Liver (tissue), 9 donors: ENCODE measurements around the gene CENPF. TPM values are rescaled to one million over a fixed set of nuclear protein-coding genes. Genes with fewer than 3 reads are reported as not detected.

Experiments used
- DNase-seq: peaks from one replicate; pipeline ENCODE4 v3.0.0-alpha.2; 2017; ENCODE audit warnings: low spot score
- H3K27ac ChIP-seq, 2 donors: one replicate each; pipeline ENCODE4 v1.7.0; 2013; ENCODE audit warnings: inconsistent platforms in 2 of 2, low read length in 2 of 2, control low read depth in 1 of 2, low read depth in 1 of 2, mild to moderate bottlenecking in 1 of 2
- H3K27me3 ChIP-seq, 4 donors: one replicate each; pipeline versions ENCODE4 v1.6.1 to v1.7.0; 2013; ENCODE audit warnings: low read length in 3 of 4, inconsistent platforms in 1 of 4, mild to moderate bottlenecking in 1 of 4, moderate library complexity in 1 of 4; ENCODE audit not compliant: control insufficient read depth in 4 of 4, insufficient read depth in 4 of 4
- H3K36me3 ChIP-seq, 4 donors: one replicate each; pipeline versions ENCODE4 v1.6.1 to v1.7.0; 2013; ENCODE audit warnings: low read length in 3 of 4, mild to moderate bottlenecking in 3 of 4, low read depth in 1 of 4, moderate library complexity in 1 of 4; ENCODE audit not compliant: control insufficient read depth in 4 of 4, insufficient read depth in 3 of 4
- H3K4me1 ChIP-seq, 4 donors: one replicate each; pipeline versions ENCODE4 v1.6.1 to v1.7.0; 2013; ENCODE audit warnings: low read length in 3 of 4, mild to moderate bottlenecking in 3 of 4, moderate library complexity in 1 of 4; ENCODE audit not compliant: control insufficient read depth in 4 of 4, insufficient read depth in 4 of 4
- H3K4me3 ChIP-seq, 3 donors: one replicate each; pipeline versions ENCODE4 v1.6.1 to v1.7.0; 2013; ENCODE audit warnings: low read length in 3 of 3, control low read depth in 1 of 3, low read depth in 1 of 3, mild to moderate bottlenecking in 1 of 3
- H3K9ac ChIP-seq, 2 donors: one replicate each; pipeline ENCODE4 v1.7.0; 2013; ENCODE audit warnings: low read length in 2 of 2, mild to moderate bottlenecking in 2 of 2, moderate library complexity in 2 of 2, control low read depth in 1 of 2, low read depth in 1 of 2
- H3K9me3 ChIP-seq, 4 donors: one replicate each; pipeline versions ENCODE4 v1.6.1 to v1.7.0; 2013; ENCODE audit warnings: low read length in 3 of 4; ENCODE audit not compliant: control insufficient read depth in 4 of 4
- CTCF ChIP-seq: fragments of 150-350 bp; IDR thresholded peaks from 2 replicates; pipeline ENCODE4 v1.5.1; 2017; ENCODE audit warnings: improper control_type of control experiment, low read depth, low read length; ENCODE audit not compliant: missing input control
- EGR1 ChIP-seq, 2 donors: IDR thresholded peaks; 2 replicates each; pipeline ENCODE4 v1.6.1; 2016 to 2018; ENCODE audit warnings: antibody characterized with exemption in 2 of 2, low read depth in 2 of 2
- FOXA1 ChIP-seq: IDR thresholded peaks from 2 replicates; pipeline ENCODE4 v1.6.1; 2016; ENCODE audit warnings: antibody characterized with exemption
- FOXA2 ChIP-seq: IDR thresholded peaks from 2 replicates; pipeline ENCODE4 v1.6.1; 2016; ENCODE audit warnings: antibody characterized with exemption
- HNF4A ChIP-seq, 2 donors: conservative IDR thresholded peaks; 2 replicates each; pipeline ENCODE4 v1.6.1; 2016; ENCODE audit warnings: antibody characterized with exemption in 2 of 2, mild to moderate bottlenecking in 2 of 2
- HNF4G ChIP-seq: IDR thresholded peaks from 2 replicates; pipeline ENCODE4 v1.6.1; 2016; ENCODE audit warnings: antibody characterized with exemption
- JUND ChIP-seq, 2 donors: IDR thresholded peaks; 2 replicates each; pipeline ENCODE4 v1.6.1; 2016; ENCODE audit warnings: antibody characterized with exemption in 2 of 2
- NR2F2 ChIP-seq: IDR thresholded peaks from 2 replicates; pipeline ENCODE4 v1.6.1; 2016; ENCODE audit warnings: antibody characterized with exemption
- RXRA ChIP-seq, 2 donors: IDR thresholded peaks; 2 replicates each; pipeline ENCODE4 v1.6.1; 2017 to 2018; ENCODE audit warnings: antibody characterized with exemption in 2 of 2, mild to moderate bottlenecking in 1 of 2
- SP1 ChIP-seq: IDR thresholded peaks from 2 replicates; pipeline ENCODE4 v1.6.1; 2018; ENCODE audit warnings: antibody characterized with exemption, mild to moderate bottlenecking
- TAF1 ChIP-seq: conservative IDR thresholded peaks from 2 replicates; pipeline ENCODE4 v1.6.1; 2016; ENCODE audit warnings: antibody characterized with exemption, mild to moderate bottlenecking
- YY1 ChIP-seq: IDR thresholded peaks from 2 replicates; pipeline ENCODE4 v1.6.1; 2016; ENCODE audit warnings: antibody characterized with exemption, mild to moderate bottlenecking
- ZBTB33 ChIP-seq: IDR thresholded peaks from 2 replicates; pipeline ENCODE4 v1.6.1; 2016; ENCODE audit warnings: antibody characterized with exemption
- WGBS: extraction: QIAGEN DNeasy Blood & Tissue Kit; methylation state at CpG from one replicate; pipeline ENCODE4 v1.1.7; 2013; 5-methylcytosine and 5-hydroxymethylcytosine counted together
- polyA plus RNA-seq, 2 donors: library from polyadenylated mRNA; stranded (reverse) in 1 of 2; unstranded in 1 of 2; fragments of 200-250 nt in 1 of 2; fragments of >200 nt in 1 of 2; fragmentation: Nextera tagmentation in 1 of 2; extraction: Ambion mirVana in 1 of 2; gene quantifications; one replicate each; pipeline versions ENCODE4 v1.2.1 to v1.2.3, GENCODE V29; 2013 to 2015
- total RNA-seq, 2 donors: library from RNA; depleted of rRNA; stranded (reverse); fragments of >200 nt; gene quantifications; one replicate each; pipeline ENCODE4 v1.2.3, GENCODE V29; 2014
- TF ChIP-seq, protein P1 (sequence below): IDR thresholded peaks from 2 replicates; pipeline ENCODE4 v1.6.1; 2016; ENCODE audit warnings: antibody characterized with exemption
- TF ChIP-seq, protein P2 (sequence below): IDR thresholded peaks from 2 replicates; pipeline ENCODE4 v1.6.1; 2016; ENCODE audit warnings: antibody characterized with exemption, mild to moderate bottlenecking
- TF ChIP-seq, protein P3 (sequence below): IDR thresholded peaks from 2 replicates; pipeline ENCODE4 v1.6.1; 2016; ENCODE audit warnings: antibody characterized with exemption
- donor health status: healthy.
- donor health status: healthy.
- donor health status: healthy.
- donor health status: healthy.
- donor health status: healthy.

CENPF gene
- total and polyA plus RNA-seq, 4 donors: 0.08 to 47.3 (median 1.5) TPM

GRCh38 chr1:214657299-214657698 is 54.3 kb downstream of the CENPF start:
- DNase-seq: no peak

GRCh38 chr1:214658175-214658574 is 55.2 kb downstream of the CENPF start:
- Histone ChIP-seq H3K27me3 (no peaks in the 10 kb centered on the region), H3K27ac (no peak overlapping the region), H3K9ac (no peak overlapping the region), H3K4me1 (no peaks in the 10 kb centered on the region), H3K4me3 (no peak overlapping the region), H3K9me3 (no peaks in the 10 kb centered on the region), H3K36me3 (no peaks in the 10 kb centered on the region)
- no peak for DNase-seq
- 65% methylated on average over 1 of the region's 1 CpG for WGBS
- TF ChIP-seq HNF4A (conservative IDR thresholded peaks at IDR 0.05): no peak
- TF ChIP-seq SP1: no peak
- no peak for TF ChIP-seq YY1
- TF ChIP-seq, protein P1, sequence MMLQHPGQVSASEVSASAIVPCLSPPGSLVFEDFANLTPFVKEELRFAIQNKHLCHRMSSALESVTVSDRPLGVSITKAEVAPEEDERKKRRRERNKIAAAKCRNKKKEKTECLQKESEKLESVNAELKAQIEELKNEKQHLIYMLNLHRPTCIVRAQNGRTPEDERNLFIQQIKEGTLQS: no peak
- TF ChIP-seq FOXA2: no peak
- no peak for TF ChIP-seq NR2F2
- TF ChIP-seq HNF4G: no peak
- TF ChIP-seq, protein P2, sequence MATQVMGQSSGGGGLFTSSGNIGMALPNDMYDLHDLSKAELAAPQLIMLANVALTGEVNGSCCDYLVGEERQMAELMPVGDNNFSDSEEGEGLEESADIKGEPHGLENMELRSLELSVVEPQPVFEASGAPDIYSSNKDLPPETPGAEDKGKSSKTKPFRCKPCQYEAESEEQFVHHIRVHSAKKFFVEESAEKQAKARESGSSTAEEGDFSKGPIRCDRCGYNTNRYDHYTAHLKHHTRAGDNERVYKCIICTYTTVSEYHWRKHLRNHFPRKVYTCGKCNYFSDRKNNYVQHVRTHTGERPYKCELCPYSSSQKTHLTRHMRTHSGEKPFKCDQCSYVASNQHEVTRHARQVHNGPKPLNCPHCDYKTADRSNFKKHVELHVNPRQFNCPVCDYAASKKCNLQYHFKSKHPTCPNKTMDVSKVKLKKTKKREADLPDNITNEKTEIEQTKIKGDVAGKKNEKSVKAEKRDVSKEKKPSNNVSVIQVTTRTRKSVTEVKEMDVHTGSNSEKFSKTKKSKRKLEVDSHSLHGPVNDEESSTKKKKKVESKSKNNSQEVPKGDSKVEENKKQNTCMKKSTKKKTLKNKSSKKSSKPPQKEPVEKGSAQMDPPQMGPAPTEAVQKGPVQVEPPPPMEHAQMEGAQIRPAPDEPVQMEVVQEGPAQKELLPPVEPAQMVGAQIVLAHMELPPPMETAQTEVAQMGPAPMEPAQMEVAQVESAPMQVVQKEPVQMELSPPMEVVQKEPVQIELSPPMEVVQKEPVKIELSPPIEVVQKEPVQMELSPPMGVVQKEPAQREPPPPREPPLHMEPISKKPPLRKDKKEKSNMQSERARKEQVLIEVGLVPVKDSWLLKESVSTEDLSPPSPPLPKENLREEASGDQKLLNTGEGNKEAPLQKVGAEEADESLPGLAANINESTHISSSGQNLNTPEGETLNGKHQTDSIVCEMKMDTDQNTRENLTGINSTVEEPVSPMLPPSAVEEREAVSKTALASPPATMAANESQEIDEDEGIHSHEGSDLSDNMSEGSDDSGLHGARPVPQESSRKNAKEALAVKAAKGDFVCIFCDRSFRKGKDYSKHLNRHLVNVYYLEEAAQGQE: no peak
- no peak for TF ChIP-seq EGR1 (IDR thresholded peaks at IDR 0.05; ENCODE audit: low read depth in 2 of 2)
- no peak for TF ChIP-seq JUND (IDR thresholded peaks at IDR 0.05)
- no peak for TF ChIP-seq TAF1
- no peak for TF ChIP-seq CTCF
- TF ChIP-seq, protein P3, sequence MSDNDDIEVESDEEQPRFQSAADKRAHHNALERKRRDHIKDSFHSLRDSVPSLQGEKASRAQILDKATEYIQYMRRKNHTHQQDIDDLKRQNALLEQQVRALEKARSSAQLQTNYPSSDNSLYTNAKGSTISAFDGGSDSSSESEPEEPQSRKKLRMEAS: no peak

More at GRCh38 chr1:214657299-214657698, 54.3 kb downstream of the CENPF start:
- TF ChIP-seq CTCF (no peak), HNF4A (conservative IDR thresholded peaks at IDR 0.05) (no peak), SP1 (no peak), RXRA (IDR thresholded peaks at IDR 0.05) (no peak), NR2F2 (no peak), FOXA1 (no peak), FOXA2 (no peak), ZBTB33 (no peak)
- TF ChIP-seq, protein P1: no peak
- Histone ChIP-seq H3K27me3 (no peaks in the 10 kb centered on the region), H3K4me1 (no peaks in the 10 kb centered on the region), H3K9ac (no peak overlapping the region), H3K36me3 (no peaks in the 10 kb centered on the region), H3K4me3 (no peak overlapping the region), H3K9me3 (no peaks in the 10 kb centered on the region), H3K27ac (no peak overlapping the region)
- 87% methylated on average over 2 of the region's 2 CpGs for WGBS
